ENCODE measurements around the gene NDUFS6. TPM values are rescaled to one million over a fixed set of nuclear protein-coding genes. Genes with fewer than 3 reads are reported as not detected.

Gene NDUFS6
- total RNA-seq, 1 donor from 2014 or later, result 37.6 TPM

DNA sequence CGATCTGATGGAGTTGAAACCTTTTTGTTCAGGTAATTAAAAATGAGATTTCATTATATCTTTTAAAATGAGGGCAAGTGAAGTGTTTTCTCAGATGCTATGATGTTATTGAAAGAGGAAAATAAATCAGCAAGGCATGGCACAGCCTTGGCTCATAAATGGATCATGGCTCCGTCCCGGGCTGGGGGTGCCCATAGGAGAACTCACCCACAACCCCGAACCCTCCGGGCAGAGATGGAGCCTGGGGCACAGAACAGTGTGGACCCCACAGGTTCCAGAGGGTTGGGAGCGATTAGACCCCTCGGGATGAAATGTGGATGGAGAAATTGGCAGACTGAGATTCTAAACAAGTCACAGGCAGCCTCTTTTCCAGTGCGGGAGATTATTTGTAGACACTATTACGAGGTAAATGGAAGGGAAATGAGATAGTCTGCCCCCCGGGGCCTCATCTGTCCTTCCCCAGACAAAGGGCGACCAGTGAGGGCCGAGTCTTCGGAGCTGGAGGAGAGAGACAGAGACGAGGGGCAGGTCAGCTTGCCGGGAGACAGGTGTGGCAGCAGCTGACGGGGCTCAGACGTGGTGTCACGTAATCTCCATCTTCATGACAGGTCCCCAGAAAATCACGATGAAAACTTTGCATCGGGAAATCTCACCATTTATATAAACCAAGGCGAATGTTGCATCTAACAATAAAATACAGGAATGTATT is 33.7 kb downstream of the NDUFS6 start:
- Histone ChIP-seq H2AFZ (ENCODE audit: low read depth, low read length) (no peak overlapping the region), H3K4me1 (ENCODE audit: insufficient read depth, low read length) (no peaks in the 10 kb centered on the region), H3K4me3 (ENCODE audit: insufficient read depth, low read depth, low read length) (no peak overlapping the region), H4K20me1 (ENCODE audit: insufficient read depth, low read length) (no peaks in the 10 kb centered on the region), H3K4me2 (ENCODE audit: low read length) (no peak overlapping the region), H3K79me2 (ENCODE audit: insufficient read depth, low read length) (no peaks in the 10 kb centered on the region), H3K36me3 (ENCODE audit: insufficient read depth, low read length) (no peaks in the 10 kb centered on the region), H3K9ac (ENCODE audit: low read length) (no peak overlapping the region), H3K27me3 (ENCODE audit: insufficient read depth, low read length) (peaks cover 3% of the 10 kb centered on the region), H3K27ac (ENCODE audit: low read depth, low read length) (no peak overlapping the region), H3K9me3 (ENCODE audit: insufficient read depth, low read depth, low read length) (no peaks in the 10 kb centered on the region)
- H3K36me3 Mint-ChIP-seq (ENCODE audit: low read depth, unreplicated experiment), result peaks cover 3% of the 10 kb centered on the region
- peaks cover 1% of the 10 kb centered on the region for H3K4me1 Mint-ChIP-seq (ENCODE audit: low read depth, unreplicated experiment)
- H3K27me3 Mint-ChIP-seq (ENCODE audit: low read depth, unreplicated experiment), result peaks cover 53% of the 10 kb centered on the region
- DNase-seq (ENCODE audit: low read depth) (no peak), FAIRE-seq (no peak)
- H3K9me3 Mint-ChIP-seq (ENCODE audit: unreplicated experiment), result peaks cover 1% of the 10 kb centered on the region
- TF ChIP-seq EZH2 (IDR thresholded peaks at IDR 0.05; ENCODE audit: insufficient read depth, low read length), result no peak
- TF ChIP-seq, protein P1, sequence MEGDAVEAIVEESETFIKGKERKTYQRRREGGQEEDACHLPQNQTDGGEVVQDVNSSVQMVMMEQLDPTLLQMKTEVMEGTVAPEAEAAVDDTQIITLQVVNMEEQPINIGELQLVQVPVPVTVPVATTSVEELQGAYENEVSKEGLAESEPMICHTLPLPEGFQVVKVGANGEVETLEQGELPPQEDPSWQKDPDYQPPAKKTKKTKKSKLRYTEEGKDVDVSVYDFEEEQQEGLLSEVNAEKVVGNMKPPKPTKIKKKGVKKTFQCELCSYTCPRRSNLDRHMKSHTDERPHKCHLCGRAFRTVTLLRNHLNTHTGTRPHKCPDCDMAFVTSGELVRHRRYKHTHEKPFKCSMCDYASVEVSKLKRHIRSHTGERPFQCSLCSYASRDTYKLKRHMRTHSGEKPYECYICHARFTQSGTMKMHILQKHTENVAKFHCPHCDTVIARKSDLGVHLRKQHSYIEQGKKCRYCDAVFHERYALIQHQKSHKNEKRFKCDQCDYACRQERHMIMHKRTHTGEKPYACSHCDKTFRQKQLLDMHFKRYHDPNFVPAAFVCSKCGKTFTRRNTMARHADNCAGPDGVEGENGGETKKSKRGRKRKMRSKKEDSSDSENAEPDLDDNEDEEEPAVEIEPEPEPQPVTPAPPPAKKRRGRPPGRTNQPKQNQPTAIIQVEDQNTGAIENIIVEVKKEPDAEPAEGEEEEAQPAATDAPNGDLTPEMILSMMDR (IDR thresholded peaks at IDR 0.05; ENCODE audit: insufficient read depth, low read depth, low read length), result no peak
- no peak overlapping the region for H3K4me3 Mint-ChIP-seq (ENCODE audit: unreplicated experiment)
- H3K27ac Mint-ChIP-seq (ENCODE audit: unreplicated experiment), result no peak overlapping the region

DNA sequence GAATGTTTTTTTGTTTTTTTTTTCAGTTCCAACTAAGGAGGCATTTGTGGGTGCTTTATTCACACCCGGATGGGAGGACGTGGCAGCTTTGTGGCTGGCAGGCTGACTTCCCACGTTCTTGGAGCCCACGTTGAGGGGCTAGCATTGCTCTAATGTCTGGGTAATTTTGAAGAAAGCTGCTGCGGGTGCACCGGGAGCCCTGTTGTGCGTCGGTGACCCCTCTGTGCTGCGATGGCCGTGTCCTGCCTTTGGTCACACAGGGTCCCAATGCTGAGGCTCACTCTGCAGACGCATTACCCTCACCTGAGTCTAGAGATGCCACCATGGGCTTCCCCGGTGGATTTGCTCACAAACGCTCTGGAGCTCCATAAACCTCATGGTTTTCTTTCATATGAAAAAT is 34.2 kb downstream of the NDUFS6 start:
- H3K27ac ChIP-seq (ENCODE audit: low read depth, low read length), result no peak overlapping the region

More for the DNA sequence above, 34.2 kb downstream of the NDUFS6 start:
- peaks cover 54% of the 10 kb centered on the region for H3K27me3 Mint-ChIP-seq (ENCODE audit: low read depth, unreplicated experiment)
- H3K4me1 ChIP-seq (ENCODE audit: insufficient read depth, low read length), result no peaks in the 10 kb centered on the region
- H3K36me3 Mint-ChIP-seq (ENCODE audit: low read depth, unreplicated experiment), result peaks cover 3% of the 10 kb centered on the region
- H3K9ac ChIP-seq (ENCODE audit: low read length), result no peak overlapping the region
- H3K36me3 ChIP-seq (ENCODE audit: insufficient read depth, low read length), result no peaks in the 10 kb centered on the region
- FAIRE-seq (no peak), DNase-seq (ENCODE audit: low read depth) (no peak)
- H3K4me3 Mint-ChIP-seq (ENCODE audit: unreplicated experiment), result no peak overlapping the region
- H3K9me3 ChIP-seq (ENCODE audit: insufficient read depth, low read depth, low read length), result no peaks in the 10 kb centered on the region
- H3K4me2 ChIP-seq (ENCODE audit: low read length), result no peak overlapping the region
- no peak overlapping the region for H3K27ac Mint-ChIP-seq (ENCODE audit: unreplicated experiment)
- H3K79me2 ChIP-seq (ENCODE audit: insufficient read depth, low read length), result no peaks in the 10 kb centered on the region
- H3K4me1 Mint-ChIP-seq (ENCODE audit: low read depth, unreplicated experiment), result peaks cover 1% of the 10 kb centered on the region
- TF ChIP-seq, protein P1 (IDR thresholded peaks at IDR 0.05; ENCODE audit: insufficient read depth, low read depth, low read length), result no peak
- no peak for TF ChIP-seq EZH2 (IDR thresholded peaks at IDR 0.05; ENCODE audit: insufficient read depth, low read length)
- no peak overlapping the region for H3K4me3 ChIP-seq (ENCODE audit: insufficient read depth, low read depth, low read length)
- no peaks in the 10 kb centered on the region for H4K20me1 ChIP-seq (ENCODE audit: insufficient read depth, low read length)
- no peak overlapping the region for H2AFZ ChIP-seq (ENCODE audit: low read depth, low read length)
- H3K9me3 Mint-ChIP-seq (ENCODE audit: unreplicated experiment), result peaks cover 1% of the 10 kb centered on the region
- peaks cover 3% of the 10 kb centered on the region for H3K27me3 ChIP-seq (ENCODE audit: insufficient read depth, low read length)

All from astrocyte (in vitro differentiated cells and primary cell).